IMR-90 (cell line): Measurements from ENCODE around the gene HINT2. TPM values are rescaled to one million over a fixed set of nuclear protein-coding genes. Genes with fewer than 3 reads are reported as not detected.

ENCODE experiments used
- ATAC-seq: fragments of 200-7000 bp; cut with Tn5 transposase; 2 replicates; pipeline ENCODE4 v1.9.1; 2020; ENCODE audit warnings: low read depth, mild to moderate bottlenecking, moderate library complexity
- BruUV-seq: library from RNA; stranded (reverse); fragments of 400-500 nt; replicated peaks from 2 replicates; lab custom pipeline; 2021; lab: Mats Ljungman, UMichigan
- CTCF ChIA-PET: fragments of 300-600 bp; formaldehyde crosslinking; extraction: SDS; loops from one replicate; lab custom pipeline; 2021; ENCODE audit warnings: antibody characterized with exemption; lab: Yijun Ruan, JAX
- POLR2A ChIA-PET: fragments of 300-600 bp; sonication (Branson Sonifier 250); formaldehyde crosslinking; loops from one replicate; lab custom pipeline; 2022; ENCODE audit warnings: antibody characterized with exemption; ENCODE audit not compliant: unreplicated experiment; lab: Charles Lee
- DNase-seq: peaks from one replicate; pipeline ENCODE4 v3.0.0; 2013
- H2AFZ ChIP-seq: replicated peaks from 2 replicates; pipeline ENCODE3; 2013; ENCODE audit warnings: low read length, mild to moderate bottlenecking; ENCODE audit not compliant: poor library complexity
- H2AK5ac ChIP-seq: 2 replicates; pipeline ENCODE4 v1.6.1; 2013; ENCODE audit warnings: low read depth, low read length, inconsistent platforms
- H2AK9ac ChIP-seq: replicated peaks from 2 replicates; pipeline ENCODE3; 2013; ENCODE audit warnings: mild to moderate bottlenecking, low read depth, low read length, moderate library complexity; ENCODE audit not compliant: poor library complexity
- H2BK120ac ChIP-seq: 2 replicates; pipeline ENCODE4 v1.6.1; 2013; ENCODE audit warnings: low read depth, low read length, inconsistent platforms
- H2BK15ac ChIP-seq: 3 replicates; pipeline ENCODE4 v1.6.1; 2013; ENCODE audit warnings: low read depth, low read length, inconsistent platforms
- H2BK20ac ChIP-seq: 2 replicates; pipeline ENCODE4 v1.6.1; 2013; ENCODE audit warnings: low read depth, mild to moderate bottlenecking, inconsistent platforms, low read length, moderate library complexity
- H2BK5ac ChIP-seq: 2 replicates; pipeline ENCODE4 v1.6.1; 2013; ENCODE audit warnings: mild to moderate bottlenecking, low read depth, low read length, inconsistent platforms; ENCODE audit not compliant: poor library complexity, severe bottlenecking
- H3K14ac ChIP-seq: replicated peaks from 2 replicates; pipeline ENCODE4 v1.6.1; 2013; ENCODE audit warnings: low read depth, low read length, inconsistent platforms
- H3K18ac ChIP-seq: 2 replicates; pipeline ENCODE4 v1.6.1; 2013; ENCODE audit warnings: low read depth, low read length, control low read depth
- H3K23ac ChIP-seq: 2 replicates; pipeline ENCODE4 v1.6.1; 2013; ENCODE audit warnings: low read depth, low read length, inconsistent platforms
- H3K27ac ChIP-seq: 2 replicates; pipeline ENCODE4 v1.5.1; 2013; ENCODE audit warnings: mild to moderate bottlenecking, control low read depth, low read length; ENCODE audit not compliant: insufficient read depth
- H3K27me3 ChIP-seq: 2 replicates; pipeline ENCODE4 v1.6.1; 2013; ENCODE audit warnings: low read length; ENCODE audit not compliant: control insufficient read depth, insufficient read depth
- H3K36me3 ChIP-seq: 2 replicates; pipeline ENCODE4 v1.6.1; 2013; ENCODE audit warnings: low read length, mixed read lengths; ENCODE audit not compliant: control insufficient read depth, insufficient read depth
- H3K4ac ChIP-seq: 2 replicates; pipeline ENCODE4 v1.6.1; 2013; ENCODE audit warnings: low read depth, low read length, inconsistent platforms
- H3K4me1 ChIP-seq: 2 replicates; pipeline ENCODE4 v1.6.1; 2013; ENCODE audit warnings: low read length, mixed read lengths; ENCODE audit not compliant: control insufficient read depth, insufficient read depth
- H3K4me2 ChIP-seq: 2 replicates; pipeline ENCODE4 v1.6.1; 2013; ENCODE audit warnings: low read depth, mild to moderate bottlenecking, control low read depth, low read length, moderate library complexity
- H3K4me3 ChIP-seq: 2 replicates; pipeline ENCODE4 v1.5.1; 2013; ENCODE audit warnings: low read depth, mild to moderate bottlenecking, control low read depth, low read length, moderate library complexity; ENCODE audit not compliant: insufficient read depth
- H3K56ac ChIP-seq: 2 replicates; pipeline ENCODE4 v1.6.1; 2013; ENCODE audit warnings: low read length, inconsistent platforms; ENCODE audit not compliant: insufficient read depth; ENCODE audit errors: extremely low read depth
- H3K79me1 ChIP-seq, 2 experiments: 2 replicates each; pipeline ENCODE4 v1.6.1; 2013; ENCODE audit warnings: low read length in 2 of 2, inconsistent platforms in 1 of 2, low read depth in 1 of 2
- H3K9ac ChIP-seq: 2 replicates; pipeline ENCODE4 v1.6.1; 2013; ENCODE audit warnings: low read depth, low read length, control low read depth
- H3K9me1 ChIP-seq: 2 replicates; pipeline ENCODE4 v1.6.1; 2013; ENCODE audit warnings: low read length, inconsistent platforms; ENCODE audit not compliant: insufficient read depth
- H3K9me3 ChIP-seq: 2 replicates; pipeline ENCODE4 v1.6.1; 2013; ENCODE audit warnings: low read length; ENCODE audit not compliant: control insufficient read depth, insufficient read depth
- H4K20me1 ChIP-seq: 2 replicates; pipeline ENCODE4 v1.6.1; 2013; ENCODE audit warnings: low read length, inconsistent platforms; ENCODE audit not compliant: insufficient read depth
- H4K5ac ChIP-seq: 2 replicates; pipeline ENCODE4 v1.6.1; 2013; ENCODE audit warnings: mild to moderate bottlenecking, low read depth, low read length, control low read depth
- H4K8ac ChIP-seq, 2 experiments: 2 replicates each; pipeline ENCODE4 v1.6.1; 2013; ENCODE audit warnings: low read depth in 2 of 2, low read length in 2 of 2, control low read depth in 1 of 2, inconsistent platforms in 1 of 2
- H4K91ac ChIP-seq: 2 replicates; pipeline ENCODE4 v1.6.1; 2013; ENCODE audit warnings: low read depth, low read length, inconsistent platforms; ENCODE audit not compliant: insufficient read depth
- BHLHE40 ChIP-seq: fragments of 150-350 bp; IDR thresholded peaks from 2 replicates; pipeline ENCODE4 v1.6.1; 2016; ENCODE audit warnings: mild to moderate bottlenecking, low read depth, low read length
- CEBPB ChIP-seq: IDR thresholded peaks from 2 replicates; pipeline ENCODE4 v1.6.1; 2012; ENCODE audit warnings: low read depth, low read length, improper control_type of control experiment
- CHD1 ChIP-seq: IDR thresholded peaks from 2 replicates; pipeline ENCODE4 v1.6.1; 2012; ENCODE audit warnings: low read depth, low read length, improper control_type of control experiment
- ELK1 ChIP-seq: fragments of 150-350 bp; IDR thresholded peaks from 2 replicates; pipeline ENCODE4 v1.6.1; 2016; ENCODE audit warnings: low read depth, mild to moderate bottlenecking, low read length, moderate library complexity, borderline replicate concordance
- MAFK ChIP-seq: IDR thresholded peaks from 2 replicates; pipeline ENCODE4 v1.6.1; 2012; ENCODE audit warnings: low read depth, low read length, improper control_type of control experiment
- MXI1 ChIP-seq: IDR thresholded peaks from 2 replicates; pipeline ENCODE4 v1.6.1; 2012; ENCODE audit warnings: low read depth, mild to moderate bottlenecking, low read length, moderate library complexity, borderline replicate concordance
- POLR2A ChIP-seq: IDR thresholded peaks from 2 replicates; pipeline ENCODE4 v1.6.1; 2012; ENCODE audit warnings: mild to moderate bottlenecking, low read depth, low read length
- RCOR1 ChIP-seq: IDR thresholded peaks from 2 replicates; pipeline ENCODE4 v1.6.1; 2012; ENCODE audit warnings: mild to moderate bottlenecking, low read length, improper control_type of control experiment; ENCODE audit not compliant: insufficient replicate concordance
- RFX5 ChIP-seq: IDR thresholded peaks from 2 replicates; pipeline ENCODE4 v1.8.0; 2012; ENCODE audit warnings: low read depth, mild to moderate bottlenecking, low read length, moderate library complexity
- SMC3 ChIP-seq: fragments of 150-350 bp; IDR thresholded peaks from 2 replicates; pipeline ENCODE4 v1.6.1; 2016; ENCODE audit warnings: low read depth, mild to moderate bottlenecking, antibody characterized with exemption, low read length, moderate library complexity
- USF2 ChIP-seq: fragments of 150-350 bp; IDR thresholded peaks from 2 replicates; pipeline ENCODE4 v1.6.1; 2017; ENCODE audit warnings: mild to moderate bottlenecking, antibody characterized with exemption, low read length, low read depth
- WGBS, 2 experiments: methylation state at CpG; one replicate each; pipeline versions ENCODE4 v1.1.5 to v1.1.7; 2013; ENCODE audit warnings: missing lambda C conversion rate in 2 of 2; ENCODE audit not compliant: insufficient read length in 1 of 2; ENCODE audit errors: extremely low coverage in 2 of 2; 5-methylcytosine and 5-hydroxymethylcytosine counted together
- dilution Hi-C: fragments of 300-500 bp; cut with HindIII; formaldehyde crosslinking; loops from one replicate; pipeline ENCODE4 v1.14.3; 2018; ENCODE audit warnings: low sequenced_read_pairs; ENCODE audit not compliant: unreplicated experiment
- in situ Hi-C: fragments of 300-500 bp; cut with MboI; formaldehyde crosslinking; loops from 3 replicates; pipeline ENCODE4 v1.14.3; 2019; ENCODE audit warnings: low sequenced_read_pairs, inconsistent platforms, mixed read lengths
- intact Hi-C: fragments of 100-400 bp; cut with micrococcal nuclease; formaldehyde crosslinking; loops from 2 replicates; pipeline ENCODE4 v1.10.0; 2022
- polyA plus RNA-seq, 3 experiments: library from polyadenylated mRNA; depleted of rRNA; stranded (reverse); fragments of >200 nt; gene quantifications; 2 replicates each; pipeline ENCODE4 v1.2.3, GENCODE V29; 2012; ENCODE audit warnings: low replicate concordance in 1 of 3
- total RNA-seq: library from RNA; depleted of rRNA; stranded (reverse); fragments of >200 nt; gene quantifications from 2 replicates; pipeline ENCODE4 v1.2.3, GENCODE V29; 2012

The HINT2 gene
- total and polyA plus RNA-seq, 2 of the 4 experiments (the other 2 are of a cell fraction): 7.5 to 20.6 TPM

GRCh38 chr9:35793461-35793860 lies 21.4 kb downstream of the HINT2 start:
- Histone ChIP-seq H4K5ac (peak overlapping the region; percentile 10), H4K20me1 (no peaks in the 10 kb centered on the region), H2AK9ac (no peak overlapping the region), H3K27ac (no peak overlapping the region), H3K4me3 (peak overlapping the region; percentile 27), H2BK15ac (no peak overlapping the region), H3K9me1 (peaks cover 42% of the 10 kb centered on the region), H3K18ac (no peak overlapping the region), H3K4me2 (peak overlapping the region; percentile 98), H3K79me1 (peaks cover 27 to 62% of the 10 kb centered on the region in 2 experiments), H2BK20ac (no peak overlapping the region), H3K14ac (peak overlapping the region; percentile 93; the same call in 1 of the 2 replicates), H3K9me3 (no peaks in the 10 kb centered on the region), H3K56ac (no peak overlapping the region), H2BK5ac (no peak overlapping the region), H3K23ac (peak overlapping the region; percentile 91), H2AK5ac (no peak overlapping the region), H2AFZ (no peak overlapping the region), H4K91ac (no peak overlapping the region), H3K27me3 (no peaks in the 10 kb centered on the region), H2BK120ac (no peak overlapping the region), H4K8ac (peak overlapping the region in 1 of 2 experiments; percentile 0; a peak in 1 of 4 replicates), H3K4ac (peak overlapping the region; percentile 21), H3K36me3 (no peaks in the 10 kb centered on the region), H3K4me1 (peaks cover 28% of the 10 kb centered on the region), H3K9ac (peak overlapping the region; percentile 56; the same call in 1 of the 2 replicates)
- dilution Hi-C loops (no loop called here), in situ Hi-C loops (no loop called here), intact Hi-C loops (no loop called here)
- TF ChIP-seq RCOR1: no peak
- TF ChIP-seq POLR2A: no peak
- TF ChIP-seq USF2: no peak
- TF ChIP-seq BHLHE40: no peak
- no peak for TF ChIP-seq RFX5
- no peak for TF ChIP-seq SMC3
- no peak for TF ChIP-seq ELK1
- TF ChIP-seq CHD1: no peak
- TF ChIP-seq CEBPB: no peak
- no peak for TF ChIP-seq MXI1
- no peak for TF ChIP-seq MAFK
- POLR2A ChIA-PET: no interaction called here
- 42% methylated on average over 2 of the region's 2 CpGs; no CpG with 5 or more reads in 1 of the 2 experiments for WGBS, 2 experiments
- ATAC-seq (no peak), DNase-seq (no peak)
- CTCF ChIA-PET: no interaction called here
- no TSS peak for BruUV-seq
